Neutrophil (primary cell): ENCODE measurements around the gene PIEZO1.

Source experiments
- H3K27ac ChIP-seq: fragments of 200-600 bp; sonication (generic); 2 replicates; pipeline ENCODE4 v1.5.1; 2016; ENCODE audit warnings: mild to moderate bottlenecking, moderate library complexity
- H3K27me3 ChIP-seq: fragments of 200-600 bp; sonication (generic); 2 replicates; pipeline ENCODE4 v1.6.0; 2016; ENCODE audit warnings: mild to moderate bottlenecking
- H3K36me3 ChIP-seq: fragments of 200-600 bp; sonication (generic); 2 replicates; pipeline ENCODE4 v1.5.1; 2017
- H3K4me1 ChIP-seq, 2 experiments: fragments of 200-600 bp in 1 of 2; sonication (generic) in 1 of 2; 1 replicate in 1 of 2; 2 replicates in 1 of 2; pipeline versions ENCODE4 v1.5.1 to v1.6.1; 2013 to 2016; ENCODE audit warnings: low read depth in 1 of 2, low read length in 1 of 2, mild to moderate bottlenecking in 1 of 2, moderate library complexity in 1 of 2; ENCODE audit not compliant: control insufficient read depth in 1 of 2, insufficient read depth in 1 of 2
- H3K4me3 ChIP-seq, 2 experiments: fragments of 200-600 bp in 1 of 2; sonication (generic) in 1 of 2; 1 replicate in 1 of 2; 2 replicates in 1 of 2; pipeline ENCODE4 v1.5.1; 2013 to 2016; ENCODE audit warnings: low read depth in 1 of 2, low read length in 1 of 2, mild to moderate bottlenecking in 1 of 2, moderate library complexity in 1 of 2
- H3K9me3 ChIP-seq: fragments of 200-600 bp; sonication (generic); 2 replicates; pipeline ENCODE4 v1.5.1; 2016
- CTCF ChIP-seq: fragments of 200-600 bp; sonication (generic); IDR thresholded peaks from 2 replicates; pipeline ENCODE4 v1.5.1; 2016; ENCODE audit warnings: antibody characterized with exemption

The PIEZO1 gene

GRCh38 chr16:88759245-88759975, 25.6 kb downstream of the PIEZO1 start:
- H3K4me3 ChIP-seq, result no peak overlapping the region

GRCh38 chr16:88758944-88759244, 26.1 kb downstream of the PIEZO1 start:
- no peaks in the 10 kb centered on the region for H3K9me3 ChIP-seq
- no peaks in the 10 kb centered on the region for H3K27me3 ChIP-seq
- TF ChIP-seq CTCF, result no peak
- no peaks in the 10 kb centered on the region for H3K36me3 ChIP-seq
- peaks cover 0 to 5% of the 10 kb centered on the region in 2 experiments for H3K4me1 ChIP-seq
- H3K4me3 ChIP-seq, result no peak overlapping the region
- no peak overlapping the region for H3K27ac ChIP-seq

More at GRCh38 chr16:88759245-88759975, 25.6 kb downstream of the PIEZO1 start:
- TF ChIP-seq CTCF, result no peak
- Histone ChIP-seq H3K9me3 (no peaks in the 10 kb centered on the region), H3K27ac (no peak overlapping the region), H3K36me3 (no peaks in the 10 kb centered on the region), H3K4me1 (peaks cover 0 to 5% of the 10 kb centered on the region in 2 experiments), H3K27me3 (no peaks in the 10 kb centered on the region)

- H3K36me3 ChIP-seq, result no peaks in the 10 kb centered on the region
- H3K4me1 ChIP-seq, result peaks cover 0 to 5% of the 10 kb centered on the region in 2 experiments
- H3K4me3 ChIP-seq, result no peak overlapping the region
- H3K27me3 ChIP-seq, result no peaks in the 10 kb centered on the region
- TF ChIP-seq CTCF, result no peak
- H3K9me3 ChIP-seq, result no peaks in the 10 kb centered on the region
- H3K27ac ChIP-seq, result no peak overlapping the region
These were observed 26.6 kb downstream of the PIEZO1 start for GRCh38 chr16:88758227-88758943.

GRCh38 chr16:88755745-88756443, 29.1 kb downstream of the PIEZO1 start:
- Histone ChIP-seq H3K9me3 (no peaks in the 10 kb centered on the region), H3K36me3 (no peaks in the 10 kb centered on the region), H3K4me3 (no peak overlapping the region), H3K4me1 (peaks cover 0 to 5% of the 10 kb centered on the region in 2 experiments), H3K27ac (no peak overlapping the region), H3K27me3 (no peaks in the 10 kb centered on the region)
- no peak for TF ChIP-seq CTCF

- Histone ChIP-seq H3K9me3 (no peaks in the 10 kb centered on the region), H3K27ac (no peak overlapping the region), H3K4me3 (no peak overlapping the region), H3K4me1 (peaks cover 0 to 5% of the 10 kb centered on the region in 2 experiments), H3K36me3 (no peaks in the 10 kb centered on the region), H3K27me3 (no peaks in the 10 kb centered on the region)
- TF ChIP-seq CTCF, result no peak
These were observed 29.9 kb downstream of the PIEZO1 start for GRCh38 chr16:88754912-88755744.
